Activated T-helper 2 cell treated with anti-CD3 and anti-CD28 coated beads, Interferon-gamma antibody, Interleukin-2, Interleukin-4, amounts not matched to agents 10 μg/mL and 5 μg/mL and 100 μg/mL, durations not matched to agents 14 hours and 24 hours and 36 hours (primary cell): ENCODE data around the gene STK11. TPM values are rescaled to one million over a fixed set of nuclear protein-coding genes. Genes with fewer than 3 reads are reported as not detected.
A peak's percentile ranks its signal among the peaks of the same experiment; 100 is the strongest.

Experiments used
- DNase-seq: peaks from one replicate; pipeline ENCODE4 v3.0.0; 2021; ENCODE audit warnings: low spot score
- H3K27ac Mint-ChIP-seq: one replicate; pipeline ENCODE4 v1.8.0; 2021; ENCODE audit warnings: mixed read lengths
- H3K27me3 Mint-ChIP-seq: one replicate; pipeline ENCODE4 v1.8.0; 2021; ENCODE audit warnings: low read depth, mixed read lengths
- H3K36me3 Mint-ChIP-seq: one replicate; pipeline ENCODE4 v1.8.0; 2021; ENCODE audit warnings: low read depth, mixed read lengths
- H3K4me1 Mint-ChIP-seq: one replicate; pipeline ENCODE4 v1.8.0; 2021; ENCODE audit warnings: low read depth, mixed read lengths
- H3K4me3 Mint-ChIP-seq: one replicate; pipeline ENCODE4 v1.8.0; 2021; ENCODE audit warnings: low read depth, mild to moderate bottlenecking, moderate library complexity, mixed read lengths
- H3K9me3 Mint-ChIP-seq: one replicate; pipeline ENCODE4 v1.8.0; 2021; ENCODE audit warnings: mixed read lengths
- intact Hi-C: fragments of 100-400 bp; cut with micrococcal nuclease; formaldehyde crosslinking; loops from one replicate; pipeline ENCODE4 v1.15.1; 2023
- total RNA-seq: library from RNA; stranded (reverse); gene quantifications from 2 replicates; pipeline ENCODE4 v1.2.3, GENCODE V29; 2022

STK11 gene
- total RNA-seq, 1 donor from 2014 or later, result 65.7 TPM

DNA sequence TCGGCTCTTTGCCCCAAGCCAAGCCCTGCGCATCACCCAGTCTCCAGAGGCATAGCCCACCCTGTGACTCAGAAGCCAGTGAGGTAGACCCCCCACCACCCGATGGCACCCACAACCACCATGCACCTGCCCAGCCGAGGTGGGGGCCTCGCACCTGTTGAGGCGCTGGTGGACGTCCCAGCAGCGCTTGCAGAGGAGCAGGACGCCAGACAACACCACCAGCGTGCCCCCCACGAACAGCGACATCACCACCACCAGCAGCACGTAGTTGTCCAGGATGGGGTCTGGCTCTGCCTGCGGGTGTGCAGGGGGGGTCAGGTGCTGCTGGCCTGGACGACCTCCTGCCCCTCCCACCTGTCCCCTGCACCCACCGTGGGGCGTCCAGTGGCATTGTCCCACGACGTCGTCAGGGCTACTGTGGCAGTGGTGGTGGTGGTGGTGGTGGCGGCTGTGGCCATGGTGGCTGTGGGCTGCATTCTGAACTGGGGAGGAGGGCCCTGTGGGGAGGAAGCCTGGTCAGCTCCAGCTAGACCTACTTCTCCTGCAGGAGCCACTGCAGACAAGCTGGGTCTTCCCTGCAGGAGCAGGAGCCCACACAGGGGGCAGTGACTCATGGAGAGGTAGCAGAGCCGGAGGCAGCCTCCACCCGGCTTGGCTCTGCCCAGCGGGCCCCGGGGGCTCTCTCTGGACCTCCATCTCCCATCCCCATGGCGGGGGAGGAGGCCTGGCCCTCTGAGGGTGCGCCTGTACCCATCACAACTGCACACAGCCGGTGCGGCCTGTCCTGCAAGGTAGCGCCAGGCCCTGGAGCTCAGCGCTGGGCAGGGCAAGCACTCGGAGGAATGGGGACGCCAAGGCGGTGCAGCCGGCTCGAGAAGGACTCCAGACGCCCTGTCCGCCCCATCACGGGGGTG lies 30.3 kb downstream of the STK11 start:
- no peak for DNase-seq
- intact Hi-C loops, result no loop called here
- peak overlapping the region; percentile 17 for H3K4me3 Mint-ChIP-seq
- no peaks in the 10 kb centered on the region for H3K9me3 Mint-ChIP-seq
- H3K4me1 Mint-ChIP-seq, result peaks cover 14% of the 10 kb centered on the region
- no peak overlapping the region for H3K27ac Mint-ChIP-seq
- peaks cover 13% of the 10 kb centered on the region for H3K27me3 Mint-ChIP-seq
- H3K36me3 Mint-ChIP-seq, result no peaks in the 10 kb centered on the region

DNA sequence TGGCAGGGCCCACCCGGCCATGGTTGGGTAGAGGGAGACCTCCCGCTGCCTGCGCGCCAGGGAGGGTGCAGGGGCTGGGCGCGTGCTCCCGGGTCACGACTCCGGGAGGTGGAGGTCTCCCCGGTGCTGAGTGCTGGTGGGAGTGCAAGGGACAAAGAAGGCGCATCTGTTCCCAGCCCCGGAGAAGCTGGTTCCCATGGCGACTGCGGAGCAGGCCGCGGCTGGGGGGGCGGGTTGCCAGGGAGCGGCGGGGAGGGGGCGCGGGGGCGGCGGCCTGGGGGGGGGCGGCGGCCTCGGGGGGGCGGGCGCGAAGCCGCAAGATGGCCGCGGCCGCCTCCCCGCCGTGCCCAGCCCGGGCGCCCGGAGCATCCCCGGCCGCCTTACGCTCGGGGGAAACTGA lies 31.0 kb downstream of the STK11 start:
- no peaks in the 10 kb centered on the region for H3K9me3 Mint-ChIP-seq
- H3K27ac Mint-ChIP-seq, result no peak overlapping the region
- H3K27me3 Mint-ChIP-seq, result peaks cover 13% of the 10 kb centered on the region
- no peak for DNase-seq
- peak overlapping the region; percentile 17 for H3K4me3 Mint-ChIP-seq
- peaks cover 20% of the 10 kb centered on the region for H3K4me1 Mint-ChIP-seq
- intact Hi-C loops, result no loop called here
- H3K36me3 Mint-ChIP-seq, result no peaks in the 10 kb centered on the region

DNA sequence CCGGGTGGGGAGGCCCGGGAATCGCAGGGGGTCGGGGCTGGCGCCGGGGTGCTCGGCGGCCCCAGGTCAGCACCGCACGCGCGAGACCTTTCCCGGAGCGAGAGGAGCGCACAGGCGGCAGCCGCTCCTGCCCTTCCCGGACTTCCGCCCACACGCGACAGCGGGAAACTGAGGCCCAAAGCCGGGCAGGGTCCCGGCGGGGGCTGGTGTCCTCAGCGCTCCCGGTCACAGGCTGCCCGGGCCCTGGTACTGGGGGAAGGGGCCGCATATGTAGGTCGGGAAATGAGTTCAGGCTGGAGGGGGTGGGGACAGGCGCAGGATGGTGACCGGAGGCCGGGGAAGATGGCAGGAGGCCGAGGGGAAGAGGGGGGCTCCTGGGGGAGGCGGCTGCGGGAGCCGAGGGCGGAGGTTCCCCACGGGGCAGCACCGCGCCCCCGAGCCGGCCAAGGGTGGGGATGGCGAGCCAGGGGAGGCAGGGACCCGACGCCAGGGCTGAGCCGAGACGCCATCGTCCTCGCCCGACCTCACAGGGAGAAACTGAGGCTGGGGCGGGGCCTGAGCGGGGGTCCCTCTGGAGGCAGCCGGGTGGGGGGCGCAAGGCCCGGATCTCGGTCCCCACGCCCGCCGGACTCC lies 31.6 kb downstream of the STK11 start:
- no peak for DNase-seq
- Mint-ChIP-seq H3K9me3 (no peaks in the 10 kb centered on the region), H3K4me3 (peak overlapping the region; percentile 52), H3K36me3 (no peaks in the 10 kb centered on the region), H3K4me1 (peaks cover 20% of the 10 kb centered on the region), H3K27me3 (peaks cover 13% of the 10 kb centered on the region), H3K27ac (no peak overlapping the region)
- intact Hi-C loops, result no loop called here

DNA sequence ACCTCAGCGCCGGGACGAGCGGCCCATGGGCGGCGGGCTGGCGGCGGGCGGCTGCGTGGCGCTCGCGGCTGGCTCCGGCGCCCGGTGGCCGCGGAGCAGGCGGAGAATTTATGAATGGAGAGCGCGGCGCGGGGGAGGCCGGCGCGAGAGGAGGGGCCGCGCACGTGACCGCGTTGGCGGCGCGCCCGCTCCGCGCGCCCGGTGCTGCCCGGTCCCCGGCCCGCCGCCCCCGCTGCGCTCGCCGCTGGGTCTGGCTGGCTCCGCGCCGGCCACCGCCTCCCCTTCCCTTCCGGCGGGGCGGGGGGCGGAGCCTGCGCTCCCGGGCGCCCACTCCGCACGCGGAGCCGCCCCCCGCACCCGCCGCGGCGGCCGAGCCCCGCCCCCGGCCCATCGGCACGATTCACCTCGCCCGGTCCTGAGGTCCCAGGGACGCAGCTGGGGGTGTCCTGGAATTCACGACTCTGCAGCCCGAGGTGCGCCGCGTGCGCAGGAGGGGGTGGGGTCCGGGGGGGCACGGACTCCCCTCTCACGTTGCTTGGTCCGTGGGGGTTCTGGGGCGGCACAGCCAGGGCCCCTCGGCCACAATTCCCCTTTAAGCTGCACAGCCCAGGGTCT lies 32.3 kb downstream of the STK11 start, which contains the start of gene CBARP:
CBARP (minus strand) TSS at position 252 of the 615 bp plus-strand sequence. CDS start 1,905 bp downstream, outside the sequence.
- no peak for DNase-seq
- Mint-ChIP-seq H3K36me3 (no peaks in the 10 kb centered on the region), H3K27me3 (peaks cover 13% of the 10 kb centered on the region), H3K4me1 (peaks cover 20% of the 10 kb centered on the region), H3K9me3 (no peaks in the 10 kb centered on the region), H3K27ac (peak within 1 kb of the TSS; percentile 69), H3K4me3 (peak within 1 kb of the TSS; percentile 70)
- intact Hi-C loops, result no loop called here

DNA sequence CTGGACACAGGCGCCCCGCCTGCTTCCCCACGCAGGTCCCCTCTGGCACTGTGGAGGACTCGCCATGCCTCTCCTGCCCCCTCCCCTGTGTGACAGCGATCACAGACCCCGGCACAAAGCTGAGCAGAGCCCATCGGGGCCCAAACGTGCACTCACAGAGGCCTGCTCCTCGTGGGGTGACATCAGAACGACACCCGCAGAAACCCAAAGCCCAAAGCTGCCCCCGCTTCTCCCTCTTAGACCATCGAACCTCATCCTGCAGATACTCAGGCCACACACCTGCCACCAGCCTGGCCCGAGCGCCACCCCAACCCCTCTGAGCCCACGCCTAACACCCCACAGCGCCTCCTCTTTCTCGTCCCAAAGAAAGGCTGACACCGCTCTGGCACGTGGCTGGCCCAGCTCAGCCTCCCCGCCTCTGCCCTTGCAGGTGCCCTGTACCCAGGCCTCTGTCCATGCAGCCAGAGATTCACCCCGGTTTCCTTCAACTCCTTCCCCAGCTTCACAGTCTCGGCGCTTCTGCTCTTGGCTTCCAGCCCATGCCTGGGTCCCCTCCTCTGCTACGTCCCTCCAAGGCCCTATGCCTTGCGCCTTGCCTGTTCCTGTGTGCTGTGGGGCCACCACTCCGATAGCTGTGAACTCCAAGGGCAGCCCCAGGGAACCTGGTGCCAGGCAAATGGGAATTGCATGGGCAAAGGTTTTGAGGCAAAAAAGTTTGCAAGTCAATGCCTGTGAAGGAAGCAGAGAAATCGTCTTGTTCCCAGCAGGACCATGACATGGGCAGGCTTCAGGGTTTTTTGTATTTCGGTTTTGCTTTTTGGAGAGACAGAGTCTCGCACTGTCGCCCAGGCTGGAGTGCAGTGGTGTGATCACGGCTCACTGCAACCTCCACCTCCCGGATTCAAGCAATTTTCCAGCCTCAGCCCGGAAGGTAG lies 33.1 kb downstream of the STK11 start:
- Mint-ChIP-seq H3K36me3 (no peaks in the 10 kb centered on the region), H3K9me3 (no peaks in the 10 kb centered on the region), H3K4me3 (peak overlapping the region; percentile 70), H3K27me3 (peaks cover 13% of the 10 kb centered on the region), H3K27ac (peak overlapping the region; percentile 69), H3K4me1 (peaks cover 20% of the 10 kb centered on the region)
- intact Hi-C loops, result no loop called here
- DNase-seq, result no peak

DNA sequence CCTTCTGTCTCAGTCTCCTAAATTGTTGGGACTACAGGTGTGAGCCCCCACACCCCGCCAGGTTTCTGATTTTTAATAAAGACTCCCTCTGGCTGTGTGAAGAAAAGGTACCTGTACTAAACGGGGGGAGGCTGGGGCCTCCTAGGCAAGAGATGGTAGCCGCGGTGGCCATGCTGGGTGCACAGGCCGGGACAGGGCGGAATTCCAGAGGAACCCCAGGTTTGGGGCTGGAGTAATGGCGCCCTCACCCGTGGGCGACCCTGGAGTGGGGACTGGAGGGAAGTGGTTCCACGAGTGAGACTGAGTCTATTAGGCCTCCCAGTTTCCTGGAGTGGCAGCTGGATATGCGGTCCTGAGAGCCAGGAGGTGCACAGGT lies 33.8 kb downstream of the STK11 start:
- H3K27me3 Mint-ChIP-seq, result peaks cover 13% of the 10 kb centered on the region
- peak overlapping the region; percentile 16 for H3K27ac Mint-ChIP-seq
- H3K9me3 Mint-ChIP-seq, result no peaks in the 10 kb centered on the region
- H3K36me3 Mint-ChIP-seq, result peaks cover under 1% of the 10 kb centered on the region
- peak overlapping the region; percentile 54 for H3K4me3 Mint-ChIP-seq
- intact Hi-C loops, result no loop called here
- peaks cover 20% of the 10 kb centered on the region for H3K4me1 Mint-ChIP-seq
- no peak for DNase-seq

DNA sequence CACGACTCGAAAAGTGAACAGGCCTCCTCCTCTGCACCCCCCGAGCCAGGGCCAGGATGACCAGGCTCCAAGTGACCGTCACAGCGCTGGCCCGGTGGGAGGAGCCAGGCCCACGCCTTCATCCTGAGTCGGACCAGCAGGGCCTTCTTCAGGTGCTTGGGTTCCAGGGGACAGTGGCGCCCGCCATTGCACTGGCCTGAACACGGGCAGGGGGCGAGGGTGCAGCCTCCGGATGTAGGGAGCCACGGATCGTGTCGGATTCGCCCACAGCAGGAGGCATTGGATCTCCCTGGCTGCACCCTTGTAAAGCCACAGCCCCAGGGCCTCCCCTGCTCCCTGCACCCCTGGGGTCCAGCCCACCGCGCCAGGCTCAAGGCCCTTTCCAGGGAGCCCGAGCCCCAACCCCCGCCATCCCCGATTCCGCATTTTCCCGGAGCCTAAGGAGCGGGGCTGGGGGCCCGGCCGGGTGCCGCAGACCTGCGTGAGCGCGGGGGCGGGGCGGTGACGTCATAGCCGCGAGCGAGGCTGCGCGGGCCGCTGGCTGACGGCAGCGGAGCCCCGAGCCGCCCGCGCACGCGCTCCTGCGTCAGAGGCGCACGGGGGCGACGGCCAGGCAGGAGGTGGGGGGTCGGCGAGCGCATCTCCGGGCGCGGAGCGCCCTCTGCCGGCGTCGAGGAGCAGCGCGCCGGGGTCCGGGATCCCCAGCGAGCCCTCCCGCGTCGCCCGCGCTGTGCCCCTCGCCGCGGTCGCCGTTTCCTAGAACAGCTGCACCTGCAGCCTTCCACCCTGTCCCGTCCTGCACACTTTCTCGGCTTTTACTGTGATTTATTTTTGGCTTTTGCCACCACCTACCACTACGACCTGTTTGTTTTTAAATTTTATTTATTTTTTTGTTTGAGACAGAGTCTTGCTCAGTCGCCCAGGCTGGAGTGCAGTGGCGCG lies 34.5 kb downstream of the STK11 start:
- DNase-seq, result peak; percentile 88
- H3K4me3 Mint-ChIP-seq, result peak overlapping the region; percentile 49
- intact Hi-C loops, result loop anchor here (2.0 to 10.0 kb wide), 6 partner anchors 48 to 313 kb away; partner anchors contain the start of genes ARID3A, DAZAP1, GAMT and POLR2E
- peaks cover 22% of the 10 kb centered on the region for H3K4me1 Mint-ChIP-seq
- no peak overlapping the region for H3K27ac Mint-ChIP-seq
- peaks cover 13% of the 10 kb centered on the region for H3K27me3 Mint-ChIP-seq
- no peaks in the 10 kb centered on the region for H3K9me3 Mint-ChIP-seq
- peaks cover 3% of the 10 kb centered on the region for H3K36me3 Mint-ChIP-seq

DNA sequence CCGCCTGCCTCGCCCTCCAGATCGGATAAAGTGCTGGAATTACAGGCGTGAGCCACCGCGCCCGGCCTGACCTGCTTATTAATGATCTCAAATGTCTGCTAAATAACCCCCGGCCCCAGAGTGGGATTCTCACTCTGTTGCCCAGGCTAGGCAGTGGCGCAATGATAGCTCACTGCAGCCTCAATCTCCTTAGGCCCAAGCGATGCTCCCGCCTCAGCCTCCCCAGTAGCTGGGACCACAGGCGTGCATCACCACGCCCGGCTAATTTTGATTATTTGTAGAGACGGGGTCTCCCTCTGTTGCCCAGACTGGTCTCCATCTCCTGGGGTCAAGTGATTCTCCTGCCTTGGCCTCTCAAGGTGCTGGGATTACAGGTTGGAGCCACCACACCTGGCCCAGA lies 35.3 kb downstream of the STK11 start:
- H3K4me1 Mint-ChIP-seq, result peaks cover 22% of the 10 kb centered on the region
- intact Hi-C loops, result loop anchor here (2.0 to 10.0 kb wide), 6 partner anchors 49 to 314 kb away; partner anchors contain the start of genes ARID3A, DAZAP1, GAMT and POLR2E
- no peak for DNase-seq
- H3K9me3 Mint-ChIP-seq, result no peaks in the 10 kb centered on the region
- H3K27me3 Mint-ChIP-seq, result peaks cover 13% of the 10 kb centered on the region
- peak overlapping the region; percentile 88 for H3K27ac Mint-ChIP-seq
- peak overlapping the region; percentile 81 for H3K4me3 Mint-ChIP-seq
- peaks cover 3% of the 10 kb centered on the region for H3K36me3 Mint-ChIP-seq

DNA sequence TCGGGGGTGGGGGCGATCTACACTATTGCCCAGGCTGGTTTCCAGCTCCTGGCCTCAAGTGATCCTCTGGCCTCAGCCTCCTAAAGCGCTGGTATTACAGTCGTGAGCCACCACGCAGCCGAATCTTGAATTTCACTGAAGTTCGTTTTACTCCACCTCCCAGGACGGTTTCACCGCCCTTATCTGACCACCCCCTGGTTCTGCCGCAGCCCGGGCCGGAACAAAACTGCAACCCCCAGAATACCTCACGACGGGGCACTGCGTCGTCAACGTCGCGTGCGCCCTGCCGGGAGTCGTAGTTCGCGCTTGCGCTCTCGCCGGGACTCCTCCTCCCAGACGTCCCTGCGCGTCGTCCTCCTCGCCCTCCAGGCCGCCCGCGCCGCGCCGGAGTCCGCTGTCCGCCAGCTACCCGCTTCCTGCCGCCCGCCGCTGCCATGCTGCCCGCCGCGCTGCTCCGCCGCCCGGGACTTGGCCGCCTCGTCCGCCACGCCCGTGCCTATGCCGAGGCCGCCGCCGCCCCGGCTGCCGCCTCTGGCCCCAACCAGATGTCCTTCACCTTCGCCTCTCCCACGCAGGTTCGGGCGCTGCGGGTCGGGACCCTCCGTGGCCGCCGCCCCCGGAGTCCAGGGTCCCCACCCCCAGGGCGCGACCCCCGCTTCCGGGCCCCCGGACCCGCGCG lies 36.0 kb downstream of the STK11 start, which contains the start of gene ATP5F1D:
ATP5F1D (plus strand) TSS at position 335 of the 679 bp plus-strand sequence; CDS start at position 435, 100 bp downstream.
- peak; percentile 92 for DNase-seq
- peaks cover 13% of the 10 kb centered on the region for H3K27me3 Mint-ChIP-seq
- H3K36me3 Mint-ChIP-seq, result peaks cover 3% of the 10 kb centered on the region
- no peaks in the 10 kb centered on the region for H3K9me3 Mint-ChIP-seq
- peak within 1 kb of the TSS; percentile 90 for H3K4me3 Mint-ChIP-seq
- intact Hi-C loops, result loop anchor here (2.0 to 10.0 kb wide), 6 partner anchors 49 to 314 kb away; partner anchors contain the start of genes ARID3A, DAZAP1, GAMT and POLR2E
- peak within 1 kb of the TSS; percentile 88 for H3K27ac Mint-ChIP-seq
- H3K4me1 Mint-ChIP-seq, result peaks cover 22% of the 10 kb centered on the region

DNA sequence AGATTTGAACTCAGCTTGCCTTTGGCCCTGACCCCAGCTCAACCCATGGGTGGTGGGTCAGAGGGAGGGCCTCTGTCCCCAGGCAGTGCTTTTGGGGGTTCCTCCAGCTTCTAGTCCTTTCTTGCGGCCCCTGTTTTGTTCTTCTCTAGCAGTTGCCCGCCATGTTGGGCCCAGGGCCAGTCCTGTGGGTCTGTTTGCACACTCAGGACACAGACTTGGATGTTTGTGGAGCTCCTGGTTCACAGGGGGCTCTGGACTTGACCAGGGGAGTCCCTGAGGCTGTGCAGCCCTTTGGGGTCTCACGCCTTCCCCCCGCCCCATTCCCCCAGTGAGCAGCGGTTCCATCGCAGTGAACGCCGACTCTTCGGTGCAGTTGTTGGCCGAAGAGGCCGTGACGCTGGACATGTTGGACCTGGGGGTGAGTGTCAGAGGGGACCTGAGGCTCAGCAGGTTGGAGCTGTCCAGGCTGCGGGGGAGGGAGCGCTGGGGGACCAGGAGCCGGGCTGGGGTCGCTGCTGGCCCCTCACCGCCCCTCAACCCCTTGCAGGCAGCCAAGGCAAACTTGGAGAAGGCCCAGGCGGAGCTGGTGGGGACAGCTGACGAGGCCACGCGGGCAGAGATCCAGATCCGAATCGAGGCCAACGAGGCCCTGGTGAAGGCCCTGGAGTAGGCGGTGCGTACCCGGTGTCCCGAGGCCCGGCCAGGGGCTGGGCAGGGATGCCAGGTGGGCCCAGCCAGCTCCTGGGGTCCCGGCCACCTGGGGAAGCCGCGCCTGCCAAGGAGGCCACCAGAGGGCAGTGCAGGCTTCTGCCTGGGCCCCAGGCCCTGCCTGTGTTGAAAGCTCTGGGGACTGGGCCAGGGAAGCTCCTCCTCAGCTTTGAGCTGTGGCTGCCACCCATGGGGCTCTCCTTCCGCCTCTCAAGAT lies 38.5 kb downstream of the STK11 start:
- Mint-ChIP-seq H3K36me3 (peaks cover 3% of the 10 kb centered on the region), H3K27ac (peak overlapping the region; percentile 80), H3K4me3 (peak overlapping the region; percentile 2)

More for the DNA sequence above, 38.5 kb downstream of the STK11 start:
- peaks cover 4% of the 10 kb centered on the region for H3K27me3 Mint-ChIP-seq
- peak; percentile 73 for DNase-seq
- intact Hi-C loops, result loop anchor here (1.0 to 10.0 kb wide), 6 partner anchors 25 to 317 kb away; partner anchors contain the start of genes ARID3A, CIRBP, DAZAP1 and GAMT
- H3K4me1 Mint-ChIP-seq, result peaks cover 17% of the 10 kb centered on the region
- no peaks in the 10 kb centered on the region for H3K9me3 Mint-ChIP-seq
